ENCODE measurements around the gene COL1A1. TPM values are rescaled to one million over a fixed set of nuclear protein-coding genes. Genes with fewer than 3 reads are reported as not detected.

COL1A1 gene
- total RNA-seq, 4 donors from 2014 or later = 12.2 to 57.3 (median 18.5) TPM

- Histone ChIP-seq H3K9me3 (no peaks in the 10 kb centered on the region), H3K27ac (no peak within 1 kb of the TSS), H3K36me3 (no peaks in the 10 kb centered on the region), H3K4me3 (replicated peaks in 1 of 3) (no peak within 1 kb of the TSS), H3K27me3 (no peaks in the 10 kb centered on the region), H3K4me1 (peaks cover 0 to 3% of the 10 kb centered on the region in 2 donors)
- DNase-seq = no peak
- WGBS, 2 donors = 58 to 71% methylated on average over 12 to 13 of the region's 15 CpGs
- intact Hi-C loops (cut with DNase I) = no loop called here
- no peak for TF ChIP-seq POLR2A (IDR thresholded peaks at IDR 0.05)
- TF ChIP-seq CTCF (IDR thresholded peaks at IDR 0.05) = no peak
These were observed 35.4 kb downstream of the COL1A1 start, which contains the start of gene SGCA for GRCh38 chr17:50165867-50166517. TSS of gene SGCA (plus strand) at chr17:50166005. CDS start at chr17:50166041, 36 bp downstream.

GRCh38 chr17:50165466-50165865, 36.0 kb downstream of the COL1A1 start:
- no peaks in the 10 kb centered on the region for H3K36me3 ChIP-seq
- H3K4me3 ChIP-seq (replicated peaks in 1 of 3) = no peak overlapping the region
- no peak for TF ChIP-seq CTCF (IDR thresholded peaks at IDR 0.05)
- no peak for TF ChIP-seq POLR2A (IDR thresholded peaks at IDR 0.05)
- intact Hi-C loops (cut with DNase I) = no loop called here
- peaks cover 0 to 6% of the 10 kb centered on the region in 2 donors for H3K4me1 ChIP-seq
- no peak for DNase-seq
- H3K27ac ChIP-seq = no peak overlapping the region
- no peaks in the 10 kb centered on the region for H3K9me3 ChIP-seq
- no peaks in the 10 kb centered on the region for H3K27me3 ChIP-seq
- 78 to 92% methylated on average over 3 of the region's 3 CpGs for WGBS, 2 donors

- intact Hi-C loops (cut with DNase I) = no loop called here
- Histone ChIP-seq H3K27ac (no peak overlapping the region), H3K4me3 (replicated peaks in 1 of 3) (no peak overlapping the region), H3K9me3 (no peaks in the 10 kb centered on the region), H3K36me3 (no peaks in the 10 kb centered on the region), H3K27me3 (no peaks in the 10 kb centered on the region), H3K4me1 (peaks cover 0 to 6% of the 10 kb centered on the region in 2 donors)
- TF ChIP-seq POLR2A (IDR thresholded peaks at IDR 0.05) = no peak
- no peak for TF ChIP-seq CTCF (IDR thresholded peaks at IDR 0.05)
- DNase-seq = no peak
- 74 to 83% methylated on average over 4 to 8 of the region's 9 CpGs for WGBS, 2 donors
These were observed 36.4 kb downstream of the COL1A1 start for GRCh38 chr17:50165066-50165465.

GRCh38 chr17:50164697-50164988, 36.8 kb downstream of the COL1A1 start:
- intact Hi-C loops (cut with DNase I) = loop anchor here (5.0 kb wide), 1 partner anchor 67 kb away; the partner anchor contains the start of gene PDK2
- Histone ChIP-seq H3K4me1 (peaks cover 0 to 6% of the 10 kb centered on the region in 2 donors), H3K4me3 (replicated peaks in 1 of 3) (no peak overlapping the region), H3K9me3 (no peaks in the 10 kb centered on the region), H3K27me3 (no peaks in the 10 kb centered on the region), H3K36me3 (no peaks in the 10 kb centered on the region), H3K27ac (no peak overlapping the region)
- no peak for DNase-seq
- no peak for TF ChIP-seq POLR2A (IDR thresholded peaks at IDR 0.05)
- TF ChIP-seq CTCF (IDR thresholded peaks at IDR 0.05) = no peak
- 100% methylated on average over 1 to 2 of the region's 2 CpGs for WGBS, 2 donors

GRCh38 chr17:50163843-50164696, 37.4 kb downstream of the COL1A1 start:
- Histone ChIP-seq H3K27ac (no peak overlapping the region), H3K4me3 (replicated peaks in 1 of 3) (no peak overlapping the region), H3K36me3 (no peaks in the 10 kb centered on the region), H3K9me3 (no peaks in the 10 kb centered on the region), H3K27me3 (no peaks in the 10 kb centered on the region), H3K4me1 (peaks cover 0 to 6% of the 10 kb centered on the region in 2 donors)
- WGBS, 2 donors = 81 to 90% methylated on average over 6 to 9 of the region's 11 CpGs
- no peak for DNase-seq
- intact Hi-C loops (cut with DNase I) = loop anchor here (5.0 kb wide), 1 partner anchor 67 kb away; the partner anchor contains the start of gene PDK2
- TF ChIP-seq CTCF (IDR thresholded peaks at IDR 0.05) = no peak
- TF ChIP-seq POLR2A (IDR thresholded peaks at IDR 0.05) = no peak
